Suprapubic skin (tissue), 4 donors: ENCODE results near the gene TBC1D13.

Experiments
- POLR2A ChIP-seq, 2 donors: fragments of 450-650 bp; IDR thresholded peaks; one replicate each; pipeline ENCODE4 v1.6.1; 2017; ENCODE audit warnings: antibody characterized with exemption in 2 of 2, mild to moderate bottlenecking in 2 of 2, moderate library complexity in 2 of 2
- POLR2AphosphoS5 ChIP-seq, 3 donors: sonication (generic); formaldehyde crosslinking; IDR thresholded peaks; one replicate each; pipeline ENCODE4 v1.6.1; 2017; ENCODE audit warnings: antibody characterized with exemption in 3 of 3
- TF ChIP-seq, protein P1 (sequence below), 2 donors: fragments of 200-600 bp in 1 of 2; fragments of 450-650 bp in 1 of 2; sonication (generic) in 1 of 2; IDR thresholded peaks; one replicate each; pipeline ENCODE4 v1.5.1; 2016 to 2019; ENCODE audit warnings: antibody characterized with exemption in 2 of 2, mild to moderate bottlenecking in 1 of 2, moderate library complexity in 1 of 2

DNA sequence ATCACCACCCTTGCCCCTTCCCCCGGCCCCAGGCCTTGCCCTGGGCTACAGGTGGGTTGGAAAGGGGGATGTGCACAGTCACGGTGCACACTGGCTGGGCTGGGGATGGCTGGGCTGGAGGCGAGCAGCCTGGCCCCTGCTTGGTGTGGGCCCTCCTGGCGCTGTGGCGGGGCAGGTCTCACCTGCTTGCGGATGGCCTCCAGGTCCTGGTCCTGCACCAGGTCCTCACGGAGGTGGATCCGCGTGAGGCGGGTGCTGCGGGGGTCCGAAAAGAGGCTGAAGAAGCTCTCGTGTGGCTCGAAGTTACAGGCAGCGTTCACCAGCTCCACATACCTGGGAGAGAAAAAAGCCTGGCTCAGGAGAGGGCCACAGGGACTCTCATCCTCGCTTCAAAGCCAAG is 33.4 kb upstream of the TBC1D13 start:
- TF ChIP-seq, protein P1, sequence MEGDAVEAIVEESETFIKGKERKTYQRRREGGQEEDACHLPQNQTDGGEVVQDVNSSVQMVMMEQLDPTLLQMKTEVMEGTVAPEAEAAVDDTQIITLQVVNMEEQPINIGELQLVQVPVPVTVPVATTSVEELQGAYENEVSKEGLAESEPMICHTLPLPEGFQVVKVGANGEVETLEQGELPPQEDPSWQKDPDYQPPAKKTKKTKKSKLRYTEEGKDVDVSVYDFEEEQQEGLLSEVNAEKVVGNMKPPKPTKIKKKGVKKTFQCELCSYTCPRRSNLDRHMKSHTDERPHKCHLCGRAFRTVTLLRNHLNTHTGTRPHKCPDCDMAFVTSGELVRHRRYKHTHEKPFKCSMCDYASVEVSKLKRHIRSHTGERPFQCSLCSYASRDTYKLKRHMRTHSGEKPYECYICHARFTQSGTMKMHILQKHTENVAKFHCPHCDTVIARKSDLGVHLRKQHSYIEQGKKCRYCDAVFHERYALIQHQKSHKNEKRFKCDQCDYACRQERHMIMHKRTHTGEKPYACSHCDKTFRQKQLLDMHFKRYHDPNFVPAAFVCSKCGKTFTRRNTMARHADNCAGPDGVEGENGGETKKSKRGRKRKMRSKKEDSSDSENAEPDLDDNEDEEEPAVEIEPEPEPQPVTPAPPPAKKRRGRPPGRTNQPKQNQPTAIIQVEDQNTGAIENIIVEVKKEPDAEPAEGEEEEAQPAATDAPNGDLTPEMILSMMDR (IDR thresholded peaks at IDR 0.05) = no peak
- TF ChIP-seq POLR2A (IDR thresholded peaks at IDR 0.05) (no peak), POLR2AphosphoS5 (IDR thresholded peaks at IDR 0.05) (no peak)
